GM19372 (cell line): ENCODE results near the gene KDM2B.
"Not testable (repeated sequence)": the region's sequence is repeated elsewhere in the genome, so short reads cannot be mapped to it uniquely, and the experiment has no call there.

Source experiments
- ATAC-seq: cut with Tn5 transposase; IDR thresholded peaks from one replicate; pipeline ENCODE4 v1.9.1; 2021; ENCODE audit warnings: mild to moderate bottlenecking, low read depth, moderate library complexity; ENCODE audit not compliant: unreplicated experiment

KDM2B gene

DNA sequence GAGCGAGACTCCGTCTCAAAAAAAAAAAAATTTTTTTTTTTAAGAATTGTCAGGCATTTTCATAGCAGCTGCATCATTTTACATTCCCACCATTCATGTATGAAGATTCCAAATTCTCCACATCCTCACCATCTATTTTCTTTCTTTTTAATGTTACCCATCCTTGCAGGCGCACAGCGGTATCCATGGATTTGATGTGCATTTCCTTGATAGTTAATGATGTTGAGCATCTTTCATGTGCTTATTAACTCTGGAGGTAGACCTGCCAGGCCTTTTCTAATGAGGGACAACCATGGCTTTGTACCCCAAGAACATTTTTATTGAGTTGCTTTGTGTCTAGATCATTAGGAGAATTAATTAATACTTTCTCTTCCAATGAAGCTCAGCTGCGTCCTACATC, 182.5 kb downstream of the KDM2B start:
- ATAC-seq, result no peak

- no peak for ATAC-seq
These were observed 183.3 kb downstream of the KDM2B start for GRCh38 chr12:121397521-121397920.

GRCh38 chr12:121392325-121392716, 188.5 kb downstream of the KDM2B start:
- ATAC-seq, result no peak

GRCh38 chr12:121391619-121392324, 189.1 kb downstream of the KDM2B start:
- no peak for ATAC-seq

DNA sequence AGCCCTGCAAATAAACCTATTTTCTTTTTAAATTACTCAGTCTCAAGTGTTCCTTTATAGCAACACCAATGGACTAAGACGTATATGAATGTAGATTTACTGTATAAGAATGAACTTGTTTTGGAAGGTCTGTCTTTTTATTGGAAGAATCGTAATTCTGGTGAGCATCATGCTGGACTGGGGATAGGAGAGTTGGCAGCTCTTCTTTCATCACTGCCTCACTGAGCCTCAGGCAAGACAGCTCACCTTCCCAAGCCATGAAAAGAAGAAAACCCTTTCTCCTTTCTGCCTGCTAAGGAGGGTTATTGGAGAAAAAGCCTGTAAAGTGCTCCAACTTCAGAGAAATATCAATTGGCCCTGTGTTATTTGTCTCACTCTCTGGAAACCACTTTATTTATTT, 190.0 kb downstream of the KDM2B start:
- ATAC-seq, result no peak

GRCh38 chr12:121388421-121388981, 192.3 kb downstream of the KDM2B start:
- no peak for ATAC-seq

DNA sequence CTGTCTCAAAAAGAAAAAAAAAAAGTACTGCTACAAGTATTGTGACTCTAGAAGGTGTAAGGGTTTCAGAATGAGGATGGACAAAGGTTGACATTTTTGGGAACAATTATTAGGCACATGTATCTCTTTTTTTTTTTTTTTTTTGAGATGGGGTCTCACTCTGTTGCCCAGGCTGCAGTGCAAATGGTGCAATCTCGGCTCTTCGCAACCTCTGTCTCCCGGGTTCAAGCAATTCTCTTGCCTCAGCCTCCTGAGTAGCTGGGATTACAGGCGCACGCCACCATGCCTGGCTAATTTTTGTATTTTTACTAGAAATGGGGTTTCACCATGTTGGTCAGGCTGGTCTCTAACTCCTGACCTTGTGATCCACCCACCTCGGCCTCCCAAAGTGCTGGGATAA, 195.9 kb downstream of the KDM2B start:
- not testable (repeated sequence) for ATAC-seq

DNA sequence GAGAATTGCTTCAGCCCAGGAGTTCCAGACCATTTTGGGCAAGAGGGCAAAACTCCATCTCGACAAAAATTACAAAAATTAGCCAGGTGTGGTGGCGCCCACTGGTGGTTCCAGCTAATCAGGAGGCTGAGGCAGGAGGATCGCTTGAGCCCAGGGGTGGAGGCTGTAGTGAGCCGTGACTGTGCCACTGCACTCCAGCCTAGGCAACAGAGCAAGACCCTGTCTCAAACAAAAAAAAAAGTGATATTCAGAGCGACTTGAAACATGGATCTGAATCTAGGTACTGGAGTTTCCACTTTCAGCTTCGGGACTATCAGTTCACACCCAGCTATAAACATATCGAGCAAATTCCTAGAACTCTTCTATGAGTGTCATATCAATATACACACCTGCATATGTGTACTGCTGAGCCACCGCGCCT, 197.2 kb downstream of the KDM2B start:
- ATAC-seq, result no peak

DNA sequence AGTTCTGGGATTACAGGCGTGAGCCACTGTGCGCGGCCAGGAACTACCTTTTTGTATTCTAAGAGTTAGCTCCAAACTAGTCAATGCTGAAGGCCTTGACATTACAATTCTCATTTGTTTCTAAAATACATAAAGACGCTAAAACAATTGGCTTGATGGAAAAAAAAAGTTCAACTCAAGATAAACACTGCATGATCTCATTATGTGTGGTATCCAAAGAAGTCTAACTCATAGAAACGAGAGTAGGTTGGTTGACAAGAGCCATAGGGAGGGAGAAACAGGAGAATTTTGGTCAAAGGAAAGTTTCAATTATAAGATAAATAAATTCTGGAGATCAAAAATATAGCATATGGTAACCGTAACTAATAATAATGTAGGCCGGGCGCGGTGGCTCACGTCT, 200.9 kb downstream of the KDM2B start:
- no peak for ATAC-seq
